ENCODE data around the gene PODXL2.

Gene PODXL2

GRCh38 chr3:127711896-127712295, 82.9 kb downstream of the PODXL2 start:
- H3K4me1 ChIP-seq (ENCODE audit: low read depth, poor library complexity, severe bottlenecking): peaks cover 10% of the 10 kb centered on the region
- no peak overlapping the region for H3K4me3 ChIP-seq (IDR thresholded peaks at IDR 0.05; ENCODE audit: insufficient read depth, low read depth, low read length)
- H3K79me2 ChIP-seq (ENCODE audit: insufficient read depth, low read depth): no peaks in the 10 kb centered on the region
- H3K4me2 ChIP-seq: no peak overlapping the region
- no peaks in the 10 kb centered on the region for H3K36me3 ChIP-seq (ENCODE audit: insufficient read depth)
- H3K27me3 ChIP-seq (ENCODE audit: insufficient read depth, low read depth): no peaks in the 10 kb centered on the region
- no peak for TF ChIP-seq CTCF (conservative IDR thresholded peaks at IDR 0.05; ENCODE audit: low read depth, low read length)
- H3K27ac ChIP-seq: no peak overlapping the region
- no peaks in the 10 kb centered on the region for H4K20me1 ChIP-seq (ENCODE audit: insufficient read depth)
- H3K9ac ChIP-seq: no peak overlapping the region
- no peak overlapping the region for H2AFZ ChIP-seq (ENCODE audit: low read depth)

- H3K4me1 ChIP-seq (ENCODE audit: low read depth, poor library complexity, severe bottlenecking): peaks cover 15% of the 10 kb centered on the region
- H3K27me3 ChIP-seq (ENCODE audit: insufficient read depth, low read depth): no peaks in the 10 kb centered on the region
- no peak overlapping the region for H3K4me2 ChIP-seq
- no peak overlapping the region for H2AFZ ChIP-seq (ENCODE audit: low read depth)
- no peak overlapping the region for H3K27ac ChIP-seq
- no peak overlapping the region for H3K9ac ChIP-seq
- no peaks in the 10 kb centered on the region for H4K20me1 ChIP-seq (ENCODE audit: insufficient read depth)
- no peaks in the 10 kb centered on the region for H3K79me2 ChIP-seq (ENCODE audit: insufficient read depth, low read depth)
- no peaks in the 10 kb centered on the region for H3K36me3 ChIP-seq (ENCODE audit: insufficient read depth)
- no peak overlapping the region for H3K4me3 ChIP-seq (IDR thresholded peaks at IDR 0.05; ENCODE audit: insufficient read depth, low read depth, low read length)
- TF ChIP-seq CTCF (conservative IDR thresholded peaks at IDR 0.05; ENCODE audit: low read depth, low read length): no peak
Measured at GRCh38 chr3:127712461-127712860, 83.5 kb downstream of the PODXL2 start.

- H2AFZ ChIP-seq (ENCODE audit: low read depth): no peak overlapping the region
- H3K4me1 ChIP-seq (ENCODE audit: low read depth, poor library complexity, severe bottlenecking): peaks cover 22% of the 10 kb centered on the region
- TF ChIP-seq CTCF (conservative IDR thresholded peaks at IDR 0.05; ENCODE audit: low read depth, low read length): no peak
- H3K4me3 ChIP-seq (IDR thresholded peaks at IDR 0.05; ENCODE audit: insufficient read depth, low read depth, low read length): no peak overlapping the region
- H3K27me3 ChIP-seq (ENCODE audit: insufficient read depth, low read depth): no peaks in the 10 kb centered on the region
- no peak overlapping the region for H3K4me2 ChIP-seq
- no peaks in the 10 kb centered on the region for H3K79me2 ChIP-seq (ENCODE audit: insufficient read depth, low read depth)
- no peak overlapping the region for H3K9ac ChIP-seq
- no peak overlapping the region for H3K27ac ChIP-seq
- H4K20me1 ChIP-seq (ENCODE audit: insufficient read depth): no peaks in the 10 kb centered on the region
- H3K36me3 ChIP-seq (ENCODE audit: insufficient read depth): no peaks in the 10 kb centered on the region
Measured at GRCh38 chr3:127712881-127713771, 84.1 kb downstream of the PODXL2 start.

DNA sequence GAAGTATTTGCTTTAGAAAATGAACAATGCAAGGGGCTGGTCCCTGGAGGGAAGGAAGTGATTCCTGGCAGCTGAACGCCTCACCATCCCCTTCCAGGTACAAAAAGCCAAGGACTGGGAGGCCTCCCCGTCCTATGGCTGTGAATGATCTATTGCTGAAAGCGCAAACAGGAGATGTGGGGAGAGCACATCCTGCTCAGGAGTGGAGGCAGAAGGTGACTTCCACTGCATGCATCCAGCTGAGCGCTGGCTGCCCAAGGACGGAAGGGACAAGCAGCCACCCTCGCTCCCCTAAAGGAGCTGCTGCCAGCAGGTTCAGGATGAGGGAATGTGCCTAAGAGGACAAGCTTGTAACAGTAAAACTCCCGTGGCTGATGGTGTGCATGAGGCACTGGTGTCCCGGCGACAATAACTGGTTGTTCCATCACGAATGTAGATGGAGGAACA, 85.2 kb downstream of the PODXL2 start:
- H3K4me2 ChIP-seq: no peak overlapping the region
- no peaks in the 10 kb centered on the region for H3K79me2 ChIP-seq (ENCODE audit: insufficient read depth, low read depth)
- H3K27me3 ChIP-seq (ENCODE audit: insufficient read depth, low read depth): no peaks in the 10 kb centered on the region
- no peak overlapping the region for H3K27ac ChIP-seq
- no peaks in the 10 kb centered on the region for H4K20me1 ChIP-seq (ENCODE audit: insufficient read depth)
- peaks cover 32% of the 10 kb centered on the region for H3K4me1 ChIP-seq (ENCODE audit: low read depth, poor library complexity, severe bottlenecking)
- no peak overlapping the region for H3K4me3 ChIP-seq (IDR thresholded peaks at IDR 0.05; ENCODE audit: insufficient read depth, low read depth, low read length)
- H3K9ac ChIP-seq: no peak overlapping the region
- no peaks in the 10 kb centered on the region for H3K36me3 ChIP-seq (ENCODE audit: insufficient read depth)
- TF ChIP-seq CTCF (conservative IDR thresholded peaks at IDR 0.05; ENCODE audit: low read depth, low read length): no peak
- no peak overlapping the region for H2AFZ ChIP-seq (ENCODE audit: low read depth)
